HTERT RPE-1 (cell line): ENCODE data around the gene SAMMSON.

Experiments
- in situ Hi-C: fragments of 300-500 bp; cut with MboI; formaldehyde crosslinking; loops from 4 replicates; pipeline ENCODE4 v1.14.3; 2020; ENCODE audit warnings: low sequenced_read_pairs

SAMMSON gene

DNA sequence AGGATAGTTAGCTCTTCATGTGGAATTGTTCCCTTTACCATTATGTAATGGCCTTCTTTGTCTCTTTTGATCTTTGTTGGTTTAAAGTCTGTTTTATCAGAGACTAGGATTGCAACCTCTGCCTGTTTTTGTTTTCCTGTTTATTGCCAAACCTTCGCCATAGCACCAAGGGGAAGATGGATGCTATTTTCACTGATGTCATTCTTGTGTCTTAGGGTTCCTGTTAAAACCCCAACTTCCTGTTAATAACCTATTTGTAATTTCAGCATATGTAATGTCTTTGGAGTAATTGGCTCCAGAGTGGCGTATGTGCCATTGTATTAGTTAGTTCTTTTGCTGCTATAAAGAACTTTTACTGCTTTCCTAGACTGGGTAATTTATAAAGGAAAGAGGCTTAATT lies 10.8 kb downstream of the SAMMSON start:
- in situ Hi-C loops = no loop called here

DNA sequence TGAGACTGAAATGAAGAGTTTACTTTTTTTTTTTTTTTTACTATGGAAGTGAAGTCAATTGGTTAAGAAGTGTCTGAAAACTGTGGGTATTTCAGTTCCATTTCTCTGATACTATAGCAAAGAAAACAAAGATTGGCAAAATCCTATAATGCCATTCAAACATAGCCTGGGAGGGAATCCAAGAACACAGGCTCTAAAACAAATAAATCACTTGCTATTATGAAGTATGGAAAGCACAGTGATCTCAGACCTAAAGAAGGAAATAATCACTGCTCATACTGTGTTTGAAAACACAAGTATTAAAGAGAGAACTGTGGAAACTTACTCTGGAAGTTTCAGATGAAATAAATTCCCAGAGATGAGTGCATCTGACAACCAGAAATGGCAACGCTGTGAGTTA lies 12.0 kb downstream of the SAMMSON start:
- in situ Hi-C loops = no loop called here

DNA sequence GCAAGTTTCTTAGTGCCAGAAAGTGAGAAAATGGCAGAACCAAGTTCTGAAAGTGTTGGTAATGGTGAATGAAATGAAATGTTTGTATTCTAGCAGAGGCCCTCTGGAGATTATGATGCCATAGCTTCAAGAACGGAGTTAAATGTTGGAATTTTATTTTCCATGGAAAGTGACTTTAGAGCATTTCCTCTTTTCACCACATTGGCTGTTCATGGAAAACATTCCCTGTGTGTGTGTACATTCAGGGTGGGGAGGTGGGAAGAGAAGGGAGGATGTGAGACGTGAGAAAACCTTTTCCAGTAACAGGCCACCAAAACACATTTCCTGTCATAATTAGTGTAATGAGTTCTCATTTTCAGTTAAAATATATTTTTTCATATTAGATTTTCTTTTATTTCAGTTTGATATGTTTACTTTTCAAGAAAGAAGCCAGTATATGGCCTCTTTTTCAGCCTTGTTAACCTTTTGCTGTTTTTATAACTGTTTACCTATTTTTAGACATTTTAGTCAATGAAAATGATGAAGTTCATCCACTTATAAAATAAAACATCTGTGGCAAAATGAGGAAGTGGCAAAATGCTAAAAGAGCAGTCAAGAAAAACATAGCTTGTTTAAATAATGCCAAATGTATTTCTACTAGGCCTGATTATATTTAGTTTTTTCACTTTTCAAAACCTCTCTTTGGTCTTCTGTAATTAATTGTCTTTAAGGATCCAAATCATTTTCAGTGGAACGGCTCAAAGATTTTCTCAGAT lies 21.6 kb downstream of the SAMMSON start:
- in situ Hi-C loops = no loop called here

DNA sequence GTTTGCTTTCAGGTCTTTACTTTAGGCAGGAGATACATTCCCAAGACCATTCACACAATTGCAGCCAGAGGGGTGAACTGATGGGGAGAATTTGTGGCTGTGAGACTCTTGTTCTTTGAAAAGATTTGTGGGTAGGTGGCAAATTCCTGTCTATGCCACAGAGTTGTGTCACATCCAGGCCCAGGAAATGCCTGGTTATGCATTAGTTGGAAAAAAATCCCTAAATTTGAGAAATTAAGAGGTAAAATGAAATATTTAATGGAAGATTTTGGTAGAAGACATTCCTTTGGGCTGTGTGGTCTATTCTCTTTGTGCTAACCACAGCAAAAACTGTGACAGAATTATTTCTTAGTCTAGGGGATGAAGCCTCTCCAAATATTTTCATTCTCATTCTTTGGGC lies 28.8 kb downstream of the SAMMSON start:
- in situ Hi-C loops = no loop called here

DNA sequence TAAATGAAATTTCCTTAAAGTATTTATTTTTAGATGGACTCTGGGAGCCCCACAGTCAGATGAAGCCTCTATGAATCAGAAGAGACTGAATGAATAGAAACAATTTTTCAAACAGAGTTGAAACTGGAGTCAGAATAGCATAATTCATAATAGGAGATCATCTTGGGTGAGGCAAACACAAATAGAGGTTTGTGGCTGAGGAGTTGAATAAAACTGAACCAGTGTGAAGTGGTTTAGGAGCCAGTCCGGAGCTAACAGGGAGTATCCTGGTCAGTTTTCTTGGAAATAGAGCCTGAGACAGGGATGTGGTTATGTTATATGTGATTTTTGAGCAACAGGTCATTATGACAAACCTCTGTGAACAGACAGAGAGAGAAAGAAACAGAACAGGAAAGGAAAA lies 39.2 kb downstream of the SAMMSON start:
- in situ Hi-C loops = no loop called here

DNA sequence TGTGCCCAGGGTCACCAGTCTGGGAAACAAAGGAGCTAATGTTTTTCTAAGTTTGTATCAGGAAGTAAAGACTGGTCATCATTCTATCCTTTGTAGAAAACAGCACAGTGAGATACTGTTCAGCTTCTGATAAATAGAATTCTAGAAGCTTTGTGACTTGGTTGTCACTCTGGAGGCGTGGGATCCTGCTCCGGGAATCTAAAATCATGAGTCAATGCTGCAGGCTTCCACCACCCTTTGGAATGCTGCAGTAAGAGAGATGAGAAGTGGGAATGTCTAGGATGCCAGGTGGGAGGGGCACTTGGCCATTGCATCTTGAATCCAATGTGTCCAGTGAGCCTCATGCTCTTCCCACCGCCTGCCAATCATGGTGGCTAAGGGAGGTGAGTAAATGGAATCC lies 40.9 kb downstream of the SAMMSON start:
- in situ Hi-C loops = no loop called here

DNA sequence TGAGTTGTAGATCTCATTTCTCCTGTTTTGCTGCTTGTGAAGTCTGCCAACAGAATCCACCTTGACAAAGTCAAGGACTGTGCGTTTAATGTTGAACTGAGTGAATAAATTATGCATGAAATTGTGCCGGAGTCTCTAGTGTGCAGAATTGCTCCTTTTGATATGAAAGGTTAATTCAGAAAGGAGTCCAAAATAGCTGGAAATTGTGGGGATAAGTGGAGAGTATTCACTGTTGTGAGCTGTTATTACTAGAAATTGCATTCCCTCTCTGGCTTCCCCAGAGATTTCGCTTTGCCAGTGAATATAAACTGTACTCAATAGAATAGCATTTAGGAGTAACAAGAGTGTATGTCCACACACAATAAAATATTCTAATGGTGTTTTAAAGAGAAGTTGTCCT lies 43.1 kb downstream of the SAMMSON start:
- in situ Hi-C loops = no loop called here

DNA sequence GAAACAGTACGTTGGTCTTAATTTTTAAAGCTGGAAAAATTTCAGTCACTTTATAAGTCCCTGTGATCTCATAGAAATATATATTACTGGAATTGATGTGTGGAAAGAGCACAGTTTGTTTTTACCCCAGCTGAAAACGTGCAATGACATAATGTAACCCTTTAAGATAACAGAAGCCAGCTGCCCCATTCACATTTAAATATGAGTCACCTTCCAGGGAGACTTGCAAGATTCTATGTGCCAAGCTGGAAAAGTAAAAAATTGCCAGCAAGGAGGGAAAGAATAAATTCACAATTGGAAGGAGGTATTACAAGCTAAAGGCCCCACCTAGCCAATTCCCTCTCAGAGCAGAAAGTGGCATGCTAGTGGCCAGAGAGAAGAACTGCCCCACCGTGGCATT lies 50.2 kb downstream of the SAMMSON start:
- in situ Hi-C loops = no loop called here

DNA sequence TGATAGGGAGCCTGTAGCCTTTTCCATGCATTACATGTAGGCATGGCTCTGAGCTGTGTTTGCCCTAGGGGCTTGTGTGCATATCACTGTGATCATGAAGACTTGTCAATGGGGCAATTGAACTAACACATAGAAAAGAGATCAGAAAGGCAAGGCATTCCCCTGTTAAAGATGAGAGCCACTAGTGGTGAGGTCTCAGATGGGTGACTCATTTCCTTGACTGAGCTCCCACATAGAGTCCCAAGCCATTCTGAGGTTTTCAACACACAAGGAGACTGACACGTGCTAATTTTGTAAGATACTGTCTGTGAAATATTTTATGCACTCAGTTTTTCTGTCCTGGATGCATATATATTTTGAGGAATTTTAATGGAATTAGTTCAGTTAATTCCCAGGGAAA lies 53.8 kb downstream of the SAMMSON start:
- in situ Hi-C loops = no loop called here

DNA sequence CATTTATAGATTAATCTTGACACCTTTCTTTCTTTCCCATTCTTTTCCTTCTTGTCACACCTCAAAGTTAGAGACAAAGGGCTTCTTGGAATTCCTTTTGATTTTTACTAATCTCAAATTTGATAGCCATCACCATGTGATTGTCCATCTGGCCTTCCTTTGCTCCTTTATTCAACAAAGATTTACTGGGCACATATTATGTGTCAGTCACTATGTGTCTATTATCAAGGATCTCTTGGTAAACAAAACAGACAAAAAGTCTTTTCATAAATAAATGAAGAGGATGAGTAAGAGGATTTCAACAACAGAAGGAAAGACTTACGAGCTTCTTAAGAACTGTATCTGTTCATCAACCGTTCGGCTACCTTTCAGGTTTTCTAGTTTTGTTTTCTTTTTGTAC lies 56.5 kb downstream of the SAMMSON start:
- in situ Hi-C loops = no loop called here

DNA sequence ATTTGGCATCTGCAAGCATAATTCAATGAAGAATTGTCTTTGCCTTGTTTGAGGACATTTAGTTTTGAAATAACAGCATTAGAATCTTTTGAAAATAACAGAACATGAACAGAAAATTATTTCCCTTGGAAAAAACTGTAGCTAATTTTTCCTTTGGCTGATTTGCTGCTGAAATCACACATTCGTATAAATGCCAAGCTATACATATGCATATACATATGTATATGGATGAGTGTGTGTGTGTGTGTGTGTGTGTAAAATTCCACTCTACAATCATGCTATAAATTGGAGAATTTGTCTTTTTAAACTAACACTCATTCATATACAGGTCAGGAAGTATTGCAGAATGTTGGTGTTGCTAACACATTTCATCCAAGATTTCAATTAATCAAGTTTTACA lies 57.9 kb downstream of the SAMMSON start:
- in situ Hi-C loops = no loop called here

DNA sequence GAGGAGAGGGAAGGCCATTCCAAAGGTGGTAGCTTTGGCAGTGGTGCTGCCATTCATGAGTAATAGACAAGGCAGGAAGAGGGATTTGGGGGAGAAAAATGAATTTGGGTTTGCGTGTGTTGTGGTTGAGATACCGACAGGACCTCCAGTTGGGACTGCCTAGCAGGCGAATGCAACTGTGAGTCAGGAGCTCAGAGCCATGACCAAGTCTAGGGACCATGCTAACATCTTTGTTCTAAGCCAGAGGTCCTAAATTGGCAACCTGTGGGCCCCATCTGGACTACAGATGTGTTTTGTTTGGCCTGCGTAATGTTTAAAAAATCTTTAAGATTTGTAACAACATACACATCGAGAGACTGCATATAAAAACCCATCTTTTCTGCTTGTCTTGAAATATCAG lies 61.6 kb downstream of the SAMMSON start:
- in situ Hi-C loops = no loop called here

DNA sequence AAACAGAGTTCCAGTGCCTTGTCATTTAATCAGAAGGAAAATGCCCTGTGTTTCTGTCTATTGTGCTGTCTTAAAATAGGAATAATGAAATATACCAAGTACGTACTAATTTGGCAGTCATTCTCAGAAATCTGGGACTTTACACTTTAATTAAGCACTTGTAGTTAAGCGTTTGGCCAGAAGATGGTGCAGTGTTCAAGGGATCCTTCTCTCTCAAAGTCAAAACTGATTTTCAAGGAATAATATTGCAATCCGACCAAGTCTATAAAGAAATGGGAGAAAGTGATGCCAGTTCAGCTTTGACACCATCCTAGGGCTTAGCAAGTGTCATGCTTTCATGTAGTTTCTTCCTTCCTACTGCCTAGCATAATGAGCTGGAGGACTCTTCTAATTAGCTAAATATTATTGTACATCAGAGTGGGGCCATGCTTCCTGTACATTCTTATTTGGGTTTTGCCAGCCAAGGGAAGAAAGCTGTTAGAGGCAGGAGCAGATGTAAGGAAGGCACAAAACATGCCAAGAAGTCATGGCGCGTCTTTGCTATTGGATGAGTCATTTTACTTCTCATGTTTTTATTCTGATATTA lies 64.8 kb downstream of the SAMMSON start:
- in situ Hi-C loops = no loop called here

DNA sequence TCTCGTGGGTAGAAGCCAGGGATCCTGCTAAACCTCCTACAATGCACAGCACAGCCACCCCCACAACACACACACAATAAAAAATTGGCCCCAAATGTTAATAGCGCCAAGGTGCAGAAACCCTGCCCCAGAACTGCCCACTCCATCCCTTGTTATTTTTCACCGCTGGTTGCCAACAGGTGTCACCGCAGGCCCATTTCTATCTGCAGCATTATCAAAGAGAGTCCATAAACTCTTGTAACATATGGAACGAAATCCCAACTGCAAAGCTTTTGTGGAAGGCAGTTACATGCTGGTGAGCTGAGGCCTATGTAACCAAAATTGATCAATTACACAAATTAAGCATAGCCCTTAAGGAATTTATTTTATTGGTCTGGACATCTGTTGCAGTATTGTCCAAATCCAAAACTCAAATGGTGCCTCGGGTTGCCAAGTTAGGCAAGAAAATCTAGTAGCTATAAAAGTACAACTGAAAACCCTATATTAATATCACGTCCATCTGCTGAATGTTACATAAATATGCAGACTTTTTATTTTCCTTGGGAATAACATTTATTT lies 66.2 kb downstream of the SAMMSON start:
- in situ Hi-C loops = no loop called here

DNA sequence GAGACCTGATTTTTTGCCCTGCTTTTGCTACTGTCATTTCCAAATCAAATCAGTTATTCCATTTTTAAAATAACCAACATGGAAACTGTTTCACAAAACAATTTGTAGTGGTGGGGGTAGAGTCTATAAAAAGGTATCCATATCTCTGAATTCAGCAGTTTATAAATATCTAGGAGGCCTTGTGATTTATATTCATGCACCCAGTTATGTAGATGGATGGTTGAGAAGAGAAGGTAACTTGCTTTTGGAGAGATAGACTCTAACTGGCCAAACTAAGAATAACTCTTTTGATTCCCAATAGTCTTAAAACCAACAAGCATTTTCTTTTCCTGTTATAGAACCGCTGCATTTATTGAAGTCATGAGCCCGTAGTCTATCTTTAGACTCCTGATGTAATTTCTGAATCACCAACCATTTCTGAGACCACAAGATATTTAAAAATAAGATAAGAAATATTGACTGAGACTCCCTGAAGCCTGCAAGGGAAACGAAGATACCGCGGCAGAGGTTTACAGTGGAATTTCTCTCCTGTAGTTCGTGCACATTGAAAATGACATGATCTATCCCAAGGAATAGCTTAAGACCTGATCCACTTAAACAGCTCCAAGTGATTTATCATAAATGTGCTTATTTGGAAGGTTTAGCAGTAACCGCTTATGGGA lies 68.5 kb downstream of the SAMMSON start:
- in situ Hi-C loops = no loop called here

DNA sequence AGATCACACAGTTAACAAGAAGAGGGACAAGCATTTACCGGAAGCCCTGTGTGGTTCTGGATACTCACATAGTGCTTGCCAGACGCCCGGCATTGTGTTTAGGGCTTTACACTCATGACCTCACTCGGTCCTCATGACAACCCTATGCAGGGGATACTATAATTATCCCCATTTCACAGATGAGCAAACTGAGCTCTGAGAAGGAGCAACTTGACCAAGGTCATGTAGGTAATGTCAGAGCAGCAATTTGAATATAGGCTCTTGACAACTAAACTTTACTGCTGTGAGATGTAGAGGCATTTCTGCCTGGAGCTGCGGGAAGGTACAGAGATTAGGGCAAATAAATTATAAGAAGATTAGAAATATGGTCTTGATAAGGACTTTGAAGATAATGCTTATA lies 70.0 kb downstream of the SAMMSON start:
- in situ Hi-C loops = no loop called here

DNA sequence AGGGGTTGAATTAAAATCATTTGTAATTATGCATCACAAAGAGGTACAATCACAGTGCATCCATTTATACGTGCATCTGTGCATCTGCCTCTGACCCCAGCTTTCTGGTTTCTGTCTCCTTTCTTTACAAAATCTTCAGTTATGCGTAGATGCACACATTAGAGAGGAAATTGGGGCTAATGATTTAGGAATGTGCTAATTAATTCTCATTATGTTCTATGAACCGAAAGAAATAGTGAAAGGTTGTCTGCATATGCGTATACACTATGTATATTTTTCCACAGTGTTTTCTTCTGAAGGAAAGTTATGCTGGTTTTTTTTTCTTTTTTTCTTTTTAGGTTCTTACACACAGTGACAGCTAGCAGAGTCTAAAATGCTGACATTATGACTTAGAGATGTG lies 71.6 kb downstream of the SAMMSON start:
- in situ Hi-C loops = no loop called here

DNA sequence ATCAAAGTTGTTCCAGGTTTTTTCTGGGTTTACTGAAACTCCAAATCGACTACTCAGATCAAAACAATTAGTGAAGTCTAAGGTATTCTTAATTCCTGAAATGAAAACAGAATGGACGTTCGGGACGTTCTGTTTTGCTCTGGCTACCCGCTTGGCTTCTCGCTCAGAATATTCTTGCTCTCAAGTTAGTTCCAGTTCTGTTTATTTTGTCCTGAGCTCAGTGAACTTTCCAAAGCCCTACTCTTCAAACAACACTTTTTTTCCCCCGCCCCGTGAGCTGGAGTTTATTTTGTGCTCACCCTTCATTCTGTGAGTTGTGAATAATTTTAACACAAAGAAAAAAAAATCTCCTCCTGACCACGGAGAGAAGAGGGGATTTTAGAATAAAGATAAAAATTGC lies 72.6 kb downstream of the SAMMSON start:
- in situ Hi-C loops = no loop called here

DNA sequence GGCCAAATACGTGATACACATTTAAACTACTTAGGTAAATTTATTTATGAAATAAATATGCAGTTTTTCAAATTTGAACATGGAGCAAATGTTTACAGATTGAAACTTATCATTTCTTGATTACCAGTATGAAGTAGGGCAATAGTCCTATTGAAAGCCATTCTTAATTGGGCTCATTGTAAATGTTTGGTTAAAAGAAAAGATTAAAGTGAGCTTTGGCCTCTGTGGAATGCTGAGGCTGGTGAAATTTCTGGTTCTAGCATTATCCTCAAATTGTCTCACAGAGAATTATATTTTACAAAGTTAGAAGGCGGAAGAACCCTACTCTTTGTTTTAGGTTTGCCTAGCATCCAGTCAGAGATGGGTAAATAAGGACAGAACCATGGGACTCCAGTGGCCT lies 73.2 kb downstream of the SAMMSON start:
- in situ Hi-C loops = no loop called here

DNA sequence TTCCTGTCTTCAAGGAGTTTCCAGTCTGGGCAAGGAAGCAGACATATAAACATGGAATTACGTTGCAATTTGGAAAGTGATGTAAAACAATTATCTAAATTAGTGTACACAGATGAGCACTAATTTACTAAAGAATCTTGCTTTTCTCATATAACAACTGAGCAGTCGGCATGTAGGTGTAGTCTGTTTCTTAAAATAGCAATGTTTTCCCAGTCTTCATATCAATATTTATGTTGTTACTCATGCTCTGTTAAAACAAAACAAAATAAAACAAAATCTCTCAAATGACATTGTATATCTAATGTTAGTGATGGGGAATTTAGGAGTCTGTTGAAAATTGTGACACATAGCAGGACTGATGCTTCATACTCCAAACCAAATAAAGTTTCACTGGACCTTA lies 75.6 kb downstream of the SAMMSON start:
- in situ Hi-C loops = no loop called here

DNA sequence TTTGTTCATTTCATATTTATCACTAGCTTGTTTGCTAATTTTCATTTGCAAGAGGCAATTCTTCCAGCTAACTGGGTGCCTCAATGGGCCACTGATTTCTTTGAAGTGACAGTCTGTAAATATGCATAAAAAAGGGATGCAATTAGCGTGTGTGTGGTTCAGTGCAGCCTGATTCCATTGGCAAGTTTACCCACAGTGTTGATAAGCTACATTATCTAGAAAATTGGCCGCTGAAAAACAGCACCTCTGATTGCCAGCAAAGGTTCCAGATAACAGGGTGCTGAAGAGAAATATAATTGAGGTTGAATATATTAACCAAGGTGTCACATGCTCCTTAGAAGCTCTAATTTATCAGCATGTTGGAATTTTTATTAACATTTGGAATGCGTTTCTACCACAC lies 76.9 kb downstream of the SAMMSON start:
- in situ Hi-C loops = no loop called here

DNA sequence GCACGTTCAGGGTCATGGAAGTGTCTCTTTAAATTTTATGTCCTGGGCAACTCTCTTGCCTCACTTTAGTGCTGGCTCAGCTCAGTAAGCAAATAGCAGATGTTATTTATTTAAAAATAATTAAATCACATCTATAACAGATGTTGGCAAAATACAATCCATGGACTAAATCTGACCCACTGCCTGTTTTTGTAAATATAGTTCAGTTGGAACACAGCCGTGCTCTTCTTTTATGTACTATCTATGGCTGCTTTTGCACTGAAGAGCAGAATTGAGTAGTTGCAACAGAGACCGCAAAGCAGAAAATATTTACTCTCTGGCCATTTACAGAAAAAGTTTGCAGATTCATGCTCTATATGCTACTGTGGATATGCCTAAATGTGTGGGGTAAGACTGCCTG lies 79.2 kb downstream of the SAMMSON start:
- in situ Hi-C loops = no loop called here
